Spleen (tissue), 11 donors: ENCODE data around the gene GLYR1. TPM values are rescaled to one million over a fixed set of nuclear protein-coding genes. Genes with fewer than 3 reads are reported as not detected.

Source experiments
- DNase-seq: peaks from one replicate; pipeline ENCODE4 v3.0.0-alpha.2; 2020
- H3K27ac ChIP-seq, 8 donors: fragments of 200-600 bp; sonication (generic) in 7 of 8; 1 replicate in 4 of 8; 2 replicates in 4 of 8; pipeline versions ENCODE4 v1.5.0 to v1.8.0; 2016 to 2021; ENCODE audit warnings: inconsistent platforms in 4 of 8, mild to moderate bottlenecking in 4 of 8, moderate library complexity in 1 of 8
- H3K27me3 ChIP-seq, 7 donors: fragments of 200-600 bp; sonication (generic) in 6 of 7; replicated peaks in 1 of 7; 1 replicate in 4 of 7; 2 replicates in 3 of 7; pipeline versions ENCODE4 v1.5.0 to v1.8.0; 2016 to 2021; ENCODE audit warnings: inconsistent platforms in 3 of 7, mild to moderate bottlenecking in 1 of 7
- H3K36me3 ChIP-seq, 6 donors: fragments of 200-600 bp; sonication (generic) in 5 of 6; 1 replicate in 4 of 6; 2 replicates in 2 of 6; pipeline versions ENCODE4 v1.5.0 to v1.8.0; 2016 to 2021; ENCODE audit warnings: inconsistent platforms in 2 of 6
- H3K4me1 ChIP-seq, 6 donors: fragments of 200-600 bp; sonication (generic) in 5 of 6; 1 replicate in 3 of 6; 2 replicates in 3 of 6; pipeline versions ENCODE4 v1.5.0 to v1.8.0; 2016 to 2021; ENCODE audit warnings: inconsistent platforms in 3 of 6
- H3K4me3 ChIP-seq, 8 donors: fragments of 200-600 bp; sonication (generic) in 7 of 8; 1 replicate in 4 of 8; 2 replicates in 4 of 8; pipeline versions ENCODE4 v1.5.0 to v1.8.0; 2016 to 2021; ENCODE audit warnings: inconsistent platforms in 4 of 8, mild to moderate bottlenecking in 4 of 8, moderate library complexity in 2 of 8
- H3K9me3 ChIP-seq, 8 donors: fragments of 200-600 bp; sonication (generic) in 7 of 8; 1 replicate in 4 of 8; 2 replicates in 4 of 8; pipeline versions ENCODE4 v1.5.0 to v1.8.0; 2016 to 2021; ENCODE audit warnings: inconsistent platforms in 4 of 8
- POLR2A ChIP-seq, 3 donors: fragments of 450-650 bp; IDR thresholded peaks; one replicate each; pipeline ENCODE4 v1.5.1; 2017; ENCODE audit warnings: antibody characterized with exemption in 3 of 3, mild to moderate bottlenecking in 1 of 3
- POLR2AphosphoS5 ChIP-seq, 3 donors: sonication (generic); formaldehyde crosslinking; IDR thresholded peaks; one replicate each; pipeline ENCODE4 v1.5.1; 2017; ENCODE audit warnings: antibody characterized with exemption in 3 of 3
- WGBS, 5 donors: extraction: QIAGEN DNeasy Blood & Tissue Kit in 3 of 5; methylation state at CpG; one replicate each; pipeline versions ENCODE4 v1.1.5 to v1.1.7; 2013 to 2018; 5-methylcytosine and 5-hydroxymethylcytosine counted together
- intact Hi-C: fragments of 100-400 bp; cut with DNase I; formaldehyde crosslinking; loops from one replicate; pipeline ENCODE4 v1.15.0; 2023; ENCODE audit warnings: low total_unique reads
- polyA plus RNA-seq, 3 donors: library from polyadenylated mRNA; stranded (reverse); fragments of 200-250 nt; gene quantifications; one replicate each; pipeline ENCODE4 v1.2.1, GENCODE V29; 2013
- total RNA-seq, 7 donors: library from RNA; depleted of rRNA in 3 of 7; stranded (reverse); fragments of >200 nt in 3 of 7; fragmentation: NEBNext Ultra II Directional in 4 of 7; extraction: Animal tissue kit (Norgen Biotek cat#: 25700) in 4 of 7; gene quantifications; one replicate each; pipeline versions ENCODE4 v1.1.0 to v1.2.1, GENCODE V29; 2016 to 2021
- TF ChIP-seq, protein P1 (sequence below), 11 experiments: fragments of 200-600 bp in 7 of 11; fragments of 450-650 bp in 4 of 11; sonication (generic) in 4 of 11; IDR thresholded peaks in 8 of 11; conservative IDR thresholded peaks in 3 of 11; 1 replicate in 7 of 11; 2 replicates in 4 of 11; pipeline versions ENCODE4 v1.4.0 to v1.8.0; 2016 to 2021; ENCODE audit warnings: antibody characterized with exemption in 11 of 11, inconsistent platforms in 4 of 11, mild to moderate bottlenecking in 1 of 11
- donor health status: healthy with polysubstance abuse.
- donor health status: DM: no; HTN: no; CAD: no; lungs with moderate emphysema.
- donor health status: DM: no; HTN: no; CAD: no.
- donor health status: Bipolar disorder and iron deficiency.
- donor health status: healthy.
- donor health status: DM: no; HTN: no; CAD: no.
- donor health status: DM: yes; HTN: yes; CAD: no.

GLYR1 gene
- total and polyA plus RNA-seq, 10 donors = 26.6 to 117 (median 62.3) TPM

DNA sequence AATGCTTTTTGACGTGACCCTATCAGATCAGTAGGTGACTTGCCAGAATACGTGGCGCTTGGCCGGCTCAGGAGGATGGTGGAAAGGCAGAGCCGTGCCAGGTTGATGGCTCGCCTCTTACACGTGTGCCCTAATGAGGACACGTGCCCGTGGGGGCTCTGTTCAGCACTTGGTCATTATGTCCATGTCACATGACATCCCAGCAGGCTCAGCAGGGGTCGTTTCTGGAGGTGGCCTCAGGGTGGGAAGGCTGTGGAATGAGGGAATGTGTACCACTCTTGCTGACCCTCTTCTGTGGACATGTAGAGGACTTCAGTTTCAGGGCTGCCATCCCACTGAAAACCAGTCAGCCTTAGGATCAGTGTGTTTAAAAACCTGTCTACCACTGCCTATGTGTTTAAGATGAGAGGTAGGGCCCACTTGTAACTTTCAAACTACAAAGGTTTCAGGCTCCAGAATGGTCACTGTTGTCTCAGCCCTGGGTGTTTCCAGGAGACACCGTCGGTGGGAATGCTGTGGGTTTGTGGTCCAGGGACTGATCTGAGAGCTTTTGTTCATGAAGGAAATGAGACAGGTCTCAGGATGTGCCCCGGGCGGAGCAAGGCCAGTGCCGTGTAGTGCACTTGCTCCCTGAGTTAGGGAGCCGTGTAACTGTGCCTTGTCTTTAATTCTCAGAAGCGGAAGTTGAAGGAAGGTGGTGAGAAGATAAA is 12.3 kb upstream of the GLYR1 start:
- Histone ChIP-seq H3K4me1 (peaks cover 0 to 89% (median 47%) of the 10 kb centered on the region in 6 donors), H3K4me3 (no peak overlapping the region), H3K27me3 (no peaks in the 10 kb centered on the region), H3K36me3 (peaks cover 0 to 100% (median 82%) of the 10 kb centered on the region in 6 donors), H3K9me3 (no peaks in the 10 kb centered on the region), H3K27ac (peak overlapping the region; percentile 45 to 90 (median 76))
- intact Hi-C loops = no loop called here
- 73 to 85% (median 79%) methylated on average over 17 of the region's 17 CpGs for WGBS, 5 donors
- TF ChIP-seq, protein P1, sequence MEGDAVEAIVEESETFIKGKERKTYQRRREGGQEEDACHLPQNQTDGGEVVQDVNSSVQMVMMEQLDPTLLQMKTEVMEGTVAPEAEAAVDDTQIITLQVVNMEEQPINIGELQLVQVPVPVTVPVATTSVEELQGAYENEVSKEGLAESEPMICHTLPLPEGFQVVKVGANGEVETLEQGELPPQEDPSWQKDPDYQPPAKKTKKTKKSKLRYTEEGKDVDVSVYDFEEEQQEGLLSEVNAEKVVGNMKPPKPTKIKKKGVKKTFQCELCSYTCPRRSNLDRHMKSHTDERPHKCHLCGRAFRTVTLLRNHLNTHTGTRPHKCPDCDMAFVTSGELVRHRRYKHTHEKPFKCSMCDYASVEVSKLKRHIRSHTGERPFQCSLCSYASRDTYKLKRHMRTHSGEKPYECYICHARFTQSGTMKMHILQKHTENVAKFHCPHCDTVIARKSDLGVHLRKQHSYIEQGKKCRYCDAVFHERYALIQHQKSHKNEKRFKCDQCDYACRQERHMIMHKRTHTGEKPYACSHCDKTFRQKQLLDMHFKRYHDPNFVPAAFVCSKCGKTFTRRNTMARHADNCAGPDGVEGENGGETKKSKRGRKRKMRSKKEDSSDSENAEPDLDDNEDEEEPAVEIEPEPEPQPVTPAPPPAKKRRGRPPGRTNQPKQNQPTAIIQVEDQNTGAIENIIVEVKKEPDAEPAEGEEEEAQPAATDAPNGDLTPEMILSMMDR (IDR thresholded peaks at IDR 0.05 in 8 of 11, conservative IDR thresholded peaks at IDR 0.05 in 3 of 11) = no peak
- TF ChIP-seq POLR2AphosphoS5 (IDR thresholded peaks at IDR 0.05) = peak; percentile 30 to 50 (median 43)
- no peak for DNase-seq

DNA sequence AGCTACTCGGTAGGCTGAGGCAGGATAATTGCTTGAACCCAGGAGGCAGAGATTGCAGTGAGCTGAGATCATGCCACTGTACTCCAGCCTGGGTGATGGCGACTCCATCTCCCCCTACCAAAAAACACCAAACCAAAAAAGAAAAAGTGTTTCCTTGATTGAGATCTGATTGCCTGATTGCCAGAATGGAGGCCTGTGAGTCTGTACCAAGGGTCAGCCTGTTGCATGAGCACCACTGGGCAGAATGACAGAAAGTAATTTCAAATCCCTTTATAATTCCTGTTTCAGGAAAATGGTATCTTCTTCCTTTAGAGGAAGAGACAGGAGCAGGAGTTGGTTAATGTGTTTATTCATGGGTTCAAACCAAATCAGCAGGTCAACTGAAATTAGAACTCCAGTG is 8.7 kb upstream of the GLYR1 start:
- DNase-seq = no peak
- Histone ChIP-seq H3K9me3 (no peaks in the 10 kb centered on the region), H3K4me3 (no peak overlapping the region), H3K27ac (peak overlapping the region in 3 of 8 donors; percentile 94 to 99 (median 98)), H3K36me3 (peaks cover 0 to 83% (median 73%) of the 10 kb centered on the region in 6 donors), H3K4me1 (peaks cover 15 to 89% (median 51%) of the 10 kb centered on the region in 6 donors), H3K27me3 (no peaks in the 10 kb centered on the region)
- 92 to 100% (median 98%) methylated on average over 2 of the region's 2 CpGs for WGBS, 5 donors
- TF ChIP-seq, protein P1 (IDR thresholded peaks at IDR 0.05 in 8 of 11, conservative IDR thresholded peaks at IDR 0.05 in 3 of 11) = no peak
- no peak for TF ChIP-seq POLR2A (IDR thresholded peaks at IDR 0.05)
- no peak for TF ChIP-seq POLR2AphosphoS5 (IDR thresholded peaks at IDR 0.05)
- intact Hi-C loops = no loop called here

DNA sequence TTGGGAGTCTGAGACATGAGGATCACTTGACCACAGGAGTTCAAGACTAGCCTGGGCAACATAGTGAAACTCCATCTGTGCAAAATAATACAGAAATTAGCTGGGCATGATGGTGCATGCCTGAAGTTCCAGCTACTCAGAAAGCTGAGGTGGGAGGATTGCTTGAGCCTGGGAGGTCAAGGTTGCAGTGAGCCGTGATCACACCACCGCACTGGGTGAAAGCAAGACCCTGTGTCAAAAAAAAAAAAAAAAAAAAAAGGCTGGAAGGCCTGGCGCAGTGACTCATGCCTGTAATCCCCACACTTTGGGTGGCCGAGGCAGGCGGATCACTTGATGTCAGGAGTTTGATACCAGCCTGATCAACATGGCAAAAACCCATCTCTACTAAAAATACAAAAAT is 8.3 kb upstream of the GLYR1 start:
- intact Hi-C loops = no loop called here
- peaks cover 19 to 89% (median 53%) of the 10 kb centered on the region in 6 donors for H3K4me1 ChIP-seq
- peak overlapping the region in 3 of 8 donors; percentile 94 to 99 (median 98) for H3K27ac ChIP-seq
- DNase-seq = no peak
- TF ChIP-seq POLR2A (IDR thresholded peaks at IDR 0.05) = no peak
- no peak for TF ChIP-seq POLR2AphosphoS5 (IDR thresholded peaks at IDR 0.05)
- TF ChIP-seq, protein P1 (IDR thresholded peaks at IDR 0.05 in 8 of 11, conservative IDR thresholded peaks at IDR 0.05 in 3 of 11) = no peak
- H3K27me3 ChIP-seq = no peaks in the 10 kb centered on the region
- H3K9me3 ChIP-seq = no peaks in the 10 kb centered on the region
- WGBS, 5 donors = 72 to 95% (median 90%) methylated on average over 4 to 5 of the region's 5 CpGs
- peaks cover 0 to 79% (median 68%) of the 10 kb centered on the region in 6 donors for H3K36me3 ChIP-seq
- H3K4me3 ChIP-seq = no peak overlapping the region

DNA sequence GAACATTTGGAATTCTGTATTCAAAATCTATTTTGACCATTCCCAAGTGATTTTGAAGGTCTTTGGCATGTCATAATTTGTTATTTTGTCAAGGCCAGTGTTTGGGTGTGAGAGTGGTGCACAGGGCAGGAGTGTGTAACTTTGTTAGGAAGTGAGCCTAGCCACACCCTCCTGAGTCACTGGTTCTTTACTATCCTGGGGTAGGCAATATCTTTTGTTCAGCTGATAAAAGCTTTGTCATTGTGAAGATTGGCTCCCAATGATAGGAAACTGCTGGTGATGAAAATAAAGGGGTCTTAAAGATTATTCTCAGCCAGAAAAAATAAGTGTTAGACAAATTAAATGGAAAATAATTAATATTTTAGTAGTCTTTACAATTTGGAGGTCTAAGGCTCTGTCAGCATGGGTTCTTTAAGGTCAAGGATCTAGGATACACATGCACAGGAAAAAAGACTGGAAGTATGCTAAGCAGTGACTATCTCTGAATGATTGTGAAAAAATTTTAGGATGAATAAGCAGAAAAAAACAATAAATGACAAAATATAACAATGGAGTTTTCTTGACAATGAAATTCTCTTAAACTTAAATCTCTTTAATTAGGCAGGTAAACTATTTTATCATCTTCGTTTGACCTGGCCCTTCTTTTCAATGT is 5.3 kb upstream of the GLYR1 start:
- no peak for DNase-seq

More for the DNA sequence above, 5.3 kb upstream of the GLYR1 start:
- Histone ChIP-seq H3K27ac (peak overlapping the region; percentile 45 to 99 (median 71)), H3K4me3 (no peak overlapping the region), H3K9me3 (no peaks in the 10 kb centered on the region), H3K27me3 (no peaks in the 10 kb centered on the region), H3K4me1 (peaks cover 36 to 91% (median 64%) of the 10 kb centered on the region in 6 donors), H3K36me3 (peaks cover 0 to 48% (median 40%) of the 10 kb centered on the region in 6 donors)
- intact Hi-C loops = no loop called here
- WGBS, 5 donors = 55 to 80% (median 75%) methylated on average over 1 of the region's 1 CpG
- TF ChIP-seq, protein P1 (IDR thresholded peaks at IDR 0.05 in 8 of 11, conservative IDR thresholded peaks at IDR 0.05 in 3 of 11) = no peak
- TF ChIP-seq POLR2AphosphoS5 (IDR thresholded peaks at IDR 0.05) = peak in 1 of 3 donors; percentile 56
- TF ChIP-seq POLR2A (IDR thresholded peaks at IDR 0.05) = no peak
